ENCODE data around the gene KMT2C. TPM values are rescaled to one million over a fixed set of nuclear protein-coding genes. Genes with fewer than 3 reads are reported as not detected.

Gene KMT2C
- total and polyA plus RNA-seq, 2 of the 8 experiments (the other 6 are each of a cell fraction or from before 2014, with no cell fraction given): 9.1 to 40.8 TPM

DNA sequence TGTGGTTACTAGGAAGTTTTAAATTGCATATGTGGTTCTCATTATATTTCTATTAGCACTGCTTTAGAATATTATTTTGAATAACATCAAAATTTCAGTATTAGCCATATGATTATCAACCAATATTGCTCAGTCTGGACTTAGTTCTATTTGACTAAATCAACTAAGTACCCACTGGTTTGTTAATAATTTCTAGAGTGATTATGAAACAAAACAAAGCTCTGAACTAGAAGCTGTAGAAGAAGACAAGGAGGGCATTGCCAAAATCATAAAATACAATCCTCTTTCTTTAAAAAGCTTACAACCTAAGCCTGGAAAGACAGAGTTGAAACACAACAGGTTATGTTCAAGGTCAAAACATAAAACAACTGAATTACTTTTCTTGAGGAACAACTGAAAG is 204.7 kb downstream of the KMT2C start:
- peaks cover 0 to 5% (median 0%) of the 10 kb centered on the region in 4 experiments; a peak in 1 of 8 replicates for H3K36me3 ChIP-seq (ENCODE audit: control insufficient read depth in 2 of 4, insufficient read depth in 4 of 4, low read length in 3 of 4)
- H3K27ac ChIP-seq (ENCODE audit: low read depth, low read length): no peak overlapping the region
- POLR2A ChIA-PET (ENCODE audit: partially characterized antibody): no interaction called here
- TF ChIP-seq TBP (IDR thresholded peaks at IDR 0.05; ENCODE audit: low read depth, low read length) (no peak), SRF (IDR thresholded peaks at IDR 0.05; ENCODE audit: low read depth, low read length) (no peak), FOSL1 (IDR thresholded peaks at IDR 0.05; ENCODE audit: insufficient read depth, low read depth, low read length) (no peak), CHD2 (IDR thresholded peaks at IDR 0.05; ENCODE audit: low read length) (no peak), TEAD4 (IDR thresholded peaks at IDR 0.05; ENCODE audit: low read depth, low read length) (no peak), YY1 (IDR thresholded peaks at IDR 0.05; ENCODE audit: low read depth, low read length) (no peak), CTBP2 (IDR thresholded peaks at IDR 0.05; ENCODE audit: borderline replicate concordance, insufficient read depth, insufficient read length, low read length) (no peak), BACH1 (IDR thresholded peaks at IDR 0.05; ENCODE audit: low read length) (no peak), GTF2F1 (IDR thresholded peaks at IDR 0.05; ENCODE audit: borderline replicate concordance, low read depth, low read length) (no peak), KDM1A (IDR thresholded peaks at IDR 0.05; ENCODE audit: borderline replicate concordance, low read length) (no peak), CEBPB (IDR thresholded peaks at IDR 0.05; ENCODE audit: low read depth, low read length) (no peak), SIX5 (IDR thresholded peaks at IDR 0.05; ENCODE audit: low read depth, low read length) (no peak), JUN (IDR thresholded peaks at IDR 0.05; ENCODE audit: low read depth, low read length) (no peak), EGR1 (IDR thresholded peaks at IDR 0.05; ENCODE audit: borderline replicate concordance, low read depth, low read length) (no peak), SP2 (IDR thresholded peaks at IDR 0.05; ENCODE audit: low read length) (no peak)

More for the DNA sequence above, 204.7 kb downstream of the KMT2C start:
- no peak overlapping the region for H3K56ac ChIP-seq (replicated peaks; ENCODE audit: insufficient read length, low read depth, low read length)
- H3K9me3 ChIP-seq (ENCODE audit: insufficient read depth in 2 of 2, low read depth in 1 of 2, low read length in 1 of 2): no peaks in the 10 kb centered on the region
- no peaks in the 10 kb centered on the region for H3K4me1 ChIP-seq (replicated peaks in 1 of 4; ENCODE audit: control insufficient read depth in 3 of 4, insufficient read depth in 4 of 4, low read length in 3 of 4)
- H3K9ac ChIP-seq (replicated peaks in 1 of 4; ENCODE audit: extremely low read depth in 1 of 4, low read depth in 3 of 4, low read length in 3 of 4): no peak overlapping the region
- no peak overlapping the region for H2BK15ac ChIP-seq (ENCODE audit: low read length)
- no peak overlapping the region for H2BK20ac ChIP-seq (ENCODE audit: low read length)
- H2BK120ac ChIP-seq (replicated peaks; ENCODE audit: low read depth, low read length): no peak overlapping the region
- H3K23me2 ChIP-seq (ENCODE audit: low read depth, low read length): no peaks in the 10 kb centered on the region
- no peak overlapping the region for H2AK5ac ChIP-seq (ENCODE audit: low read depth, low read length)
- DNase-seq (ENCODE audit: low read depth in 1 of 2, low spot score in 2 of 2): no peak
- no peak overlapping the region for H2AFZ ChIP-seq (ENCODE audit: low read length)
- H4K91ac ChIP-seq (replicated peaks; ENCODE audit: insufficient read length, low read length): no peak overlapping the region
- no peak overlapping the region for H3K4me2 ChIP-seq (ENCODE audit: insufficient read depth in 1 of 2, low read depth in 2 of 2, low read length in 2 of 2)
- H3K14ac ChIP-seq (ENCODE audit: insufficient read length): no peak overlapping the region
- H4K20me1 ChIP-seq (replicated peaks in 1 of 2; ENCODE audit: control insufficient read depth in 1 of 2, insufficient read depth in 2 of 2, low read length in 2 of 2): no peaks in the 10 kb centered on the region
- no peak overlapping the region for H4K5ac ChIP-seq (ENCODE audit: insufficient read length, low read depth, low read length)
- no peaks in the 10 kb centered on the region for H3K79me2 ChIP-seq (ENCODE audit: control insufficient read depth in 1 of 2, insufficient read depth in 2 of 2, low read length in 2 of 2)
- no peak overlapping the region for H3K4me3 ChIP-seq (ENCODE audit: extremely low read depth in 1 of 4, insufficient read depth in 2 of 4, low read depth in 3 of 4, low read length in 4 of 4)
- no peak overlapping the region for H2BK12ac ChIP-seq (ENCODE audit: low read depth, low read length)
- H3K18ac ChIP-seq (ENCODE audit: extremely low read depth, low read length): no peak overlapping the region
- no peak overlapping the region for H4K8ac ChIP-seq (ENCODE audit: extremely low read depth, insufficient read depth, low read length)
- no peaks in the 10 kb centered on the region for H3K79me1 ChIP-seq (ENCODE audit: low read depth, low read length)
- CTCF ChIA-PET (ENCODE audit: partially characterized antibody): no interaction called here
- H3K4ac ChIP-seq (replicated peaks; ENCODE audit: insufficient read length, low read depth, low read length): no peak overlapping the region
- no peak overlapping the region for H2BK5ac ChIP-seq (ENCODE audit: low read depth, low read length)
- no peaks in the 10 kb centered on the region for H3K27me3 ChIP-seq (replicated peaks in 1 of 4; ENCODE audit: control insufficient read depth in 3 of 4, extremely low read depth in 1 of 4, insufficient read depth in 3 of 4, low read length in 3 of 4)
- FAIRE-seq: no peak
- H3K23ac ChIP-seq (ENCODE audit: insufficient read length): no peak overlapping the region

Data from H1 (cell line).